GM19025 (cell line): ENCODE results near the gene SYN1.

Experiments
- ATAC-seq: cut with Tn5 transposase; IDR thresholded peaks from one replicate; pipeline ENCODE4 v1.9.1; 2021; ENCODE audit warnings: mild to moderate bottlenecking, low read depth, moderate library complexity; ENCODE audit not compliant: unreplicated experiment

The SYN1 gene

GRCh38 chrX:47540754-47541538 is 78.7 kb downstream of the SYN1 start:
- no peak for ATAC-seq

- ATAC-seq: no peak
Observed at GRCh38 chrX:47539860-47540259, 79.8 kb downstream of the SYN1 start.

GRCh38 chrX:47530049-47530448 is 89.6 kb downstream of the SYN1 start:
- no peak for ATAC-seq

GRCh38 chrX:47529548-47529947 is 90.1 kb downstream of the SYN1 start:
- no peak for ATAC-seq

DNA sequence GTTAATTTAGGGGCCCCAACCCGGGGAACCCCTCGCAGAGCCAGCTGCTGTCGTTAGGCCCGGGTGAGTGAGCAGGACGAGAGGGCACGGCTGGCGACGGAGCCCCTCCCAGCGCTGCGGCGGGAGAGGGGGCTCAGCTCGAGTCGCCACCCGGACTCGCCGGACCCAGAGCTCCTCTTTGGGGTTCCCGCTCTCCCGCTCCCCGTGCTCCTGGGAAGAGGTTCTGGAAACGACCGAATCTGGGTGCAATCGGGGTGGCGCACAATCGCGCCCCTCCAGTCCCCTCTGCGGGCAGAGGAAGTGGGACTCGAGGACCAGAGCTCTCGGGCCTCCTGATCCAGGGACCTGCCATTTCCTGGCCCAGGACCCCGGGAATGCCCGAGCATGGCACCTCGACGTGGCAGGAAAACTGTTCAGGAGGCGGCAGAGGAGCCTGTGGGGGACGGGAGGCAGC is 95.9 kb downstream of the SYN1 start:
- ATAC-seq: no peak

- peak; percentile 90 for ATAC-seq
Observed at GRCh38 chrX:47523297-47523696, 96.4 kb downstream of the SYN1 start.
